Stomach (tissue), 4 donors: ENCODE data around the gene CLDN9.

Source experiments
- CTCF ChIP-seq, 7 experiments: fragments of 450-650 bp in 4 of 7; fragments of 200-600 bp in 3 of 7; sonication (generic) in 3 of 7; IDR thresholded peaks; one replicate each; pipeline ENCODE4 v1.5.1; 2016 to 2019; ENCODE audit warnings: antibody characterized with exemption in 7 of 7, control low read depth in 2 of 7, mild to moderate bottlenecking in 1 of 7
- EP300 ChIP-seq: sonication (generic); formaldehyde crosslinking; IDR thresholded peaks from one replicate; pipeline ENCODE4 v1.6.1; 2017; ENCODE audit warnings: antibody characterized with exemption
- POLR2A ChIP-seq, 4 donors: fragments of 450-650 bp; IDR thresholded peaks; one replicate each; pipeline ENCODE4 v1.6.1; 2016; ENCODE audit warnings: antibody characterized with exemption in 4 of 4, control low read depth in 2 of 4, mild to moderate bottlenecking in 1 of 4, moderate library complexity in 1 of 4
- POLR2AphosphoS5 ChIP-seq, 3 donors: sonication (generic); formaldehyde crosslinking; IDR thresholded peaks; one replicate each; pipeline ENCODE4 v1.6.1; 2016; ENCODE audit warnings: antibody characterized with exemption in 3 of 3

- TF ChIP-seq CTCF (IDR thresholded peaks at IDR 0.05), result peak in 1 of 7 experiments; percentile 10
- no peak for TF ChIP-seq POLR2AphosphoS5 (IDR thresholded peaks at IDR 0.05)
- no peak for TF ChIP-seq POLR2A (IDR thresholded peaks at IDR 0.05)
- TF ChIP-seq EP300, result no peak
Measured at GRCh38 chr16:2966808-2967191, 45.9 kb upstream of the CLDN9 start.
